SK-N-MC (cell line): ENCODE measurements around the gene MOK.

ENCODE experiments used
- DNase-seq: peaks from one replicate; pipeline ENCODE4 v3.0.0-alpha.2; 2011; ENCODE audit warnings: low read depth, low spot score
- H3K27ac ChIP-seq: fragments of 200-600 bp; sonication (generic); 2 replicates; pipeline ENCODE4 v1.5.1; 2016; ENCODE audit warnings: mixed run types
- H3K36me3 ChIP-seq: fragments of 200-600 bp; sonication (generic); 2 replicates; pipeline ENCODE4 v1.6.1; 2017; ENCODE audit warnings: antibody characterized with exemption, low read length, mixed read lengths; ENCODE audit not compliant: insufficient read depth
- H3K4me3 ChIP-seq: fragments of 200-600 bp; sonication (generic); 2 replicates; pipeline ENCODE4 v1.5.1; 2016
- H3K9ac ChIP-seq: fragments of 200-600 bp; sonication (generic); 2 replicates; pipeline ENCODE4 v1.8.0; 2017; ENCODE audit warnings: mixed run types, mixed read lengths; ENCODE audit not compliant: insufficient read length
- H3K9me3 ChIP-seq: fragments of 200-600 bp; sonication (generic); 2 replicates; pipeline ENCODE4 v1.6.1; 2017; ENCODE audit warnings: low read depth, mild to moderate bottlenecking, antibody characterized with exemption, low read length, moderate library complexity, mixed read lengths
- EZH2 ChIP-seq: fragments of 200-600 bp; sonication (generic); IDR thresholded peaks from one replicate; pipeline ENCODE4 v1.6.1; 2017; ENCODE audit warnings: antibody characterized with exemption
- FOXP2 ChIP-seq: optimal IDR thresholded peaks from 2 replicates; pipeline ENCODE3; 2011; ENCODE audit warnings: mild to moderate bottlenecking, moderate library complexity; ENCODE audit not compliant: insufficient read depth; ENCODE audit errors: extremely low read length, control extremely low read depth
- POLR2AphosphoS5 ChIP-seq: IDR thresholded peaks from 2 replicates; pipeline ENCODE4 v1.6.1; 2012; ENCODE audit warnings: mild to moderate bottlenecking, low read depth, low read length, borderline replicate concordance

The MOK gene

DNA sequence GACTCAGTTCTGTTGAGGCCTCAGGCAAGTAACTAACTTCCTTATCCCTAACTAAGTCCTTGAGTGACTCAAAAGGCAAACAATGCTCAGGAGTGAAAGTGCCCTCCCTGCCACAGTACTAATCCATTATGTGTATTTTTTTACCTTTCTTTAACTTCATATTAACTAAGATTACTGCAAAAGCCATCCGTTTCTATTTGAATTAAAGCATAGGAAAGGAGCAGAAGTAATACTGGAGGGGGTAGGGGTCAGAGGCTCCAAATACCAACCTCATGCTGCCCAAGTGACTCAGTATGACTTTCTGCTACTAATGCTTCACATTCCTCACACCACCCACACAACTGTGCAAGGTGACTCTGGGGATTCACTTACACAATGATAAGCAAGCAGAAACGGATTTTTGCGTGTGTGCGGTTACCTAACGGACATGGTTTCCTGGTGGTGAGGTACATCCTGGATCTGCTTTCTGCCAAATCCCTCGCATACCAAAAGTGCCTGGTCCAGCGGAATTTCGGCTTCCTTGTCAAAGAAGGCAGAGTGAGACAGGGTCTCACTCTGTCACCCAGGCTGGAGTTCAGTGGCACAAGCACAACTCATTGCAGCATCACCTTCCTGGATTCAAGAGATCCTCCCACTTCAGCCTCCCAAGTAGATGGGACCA is 25.1 kb downstream of the MOK start:
- DNase-seq = no peak
- TF ChIP-seq POLR2AphosphoS5 (no peak), EZH2 (no peak), FOXP2 (no peak)
- H3K27ac ChIP-seq = no peak overlapping the region

GRCh38 chr14:102279282-102279681 is 25.7 kb downstream of the MOK start:
- DNase-seq = no peak
- H3K27ac ChIP-seq = no peak overlapping the region
- TF ChIP-seq FOXP2 = no peak
- no peak for TF ChIP-seq POLR2AphosphoS5
- TF ChIP-seq EZH2 = no peak
- no peak overlapping the region for H3K9ac ChIP-seq
- H3K9me3 ChIP-seq = no peaks in the 10 kb centered on the region
- no peak overlapping the region for H3K4me3 ChIP-seq
- no peaks in the 10 kb centered on the region for H3K36me3 ChIP-seq

More for the DNA sequence above, 25.1 kb downstream of the MOK start:
- no peak overlapping the region for H3K9ac ChIP-seq
- H3K4me3 ChIP-seq = no peak overlapping the region
- H3K9me3 ChIP-seq = no peaks in the 10 kb centered on the region
- H3K36me3 ChIP-seq = no peaks in the 10 kb centered on the region

DNA sequence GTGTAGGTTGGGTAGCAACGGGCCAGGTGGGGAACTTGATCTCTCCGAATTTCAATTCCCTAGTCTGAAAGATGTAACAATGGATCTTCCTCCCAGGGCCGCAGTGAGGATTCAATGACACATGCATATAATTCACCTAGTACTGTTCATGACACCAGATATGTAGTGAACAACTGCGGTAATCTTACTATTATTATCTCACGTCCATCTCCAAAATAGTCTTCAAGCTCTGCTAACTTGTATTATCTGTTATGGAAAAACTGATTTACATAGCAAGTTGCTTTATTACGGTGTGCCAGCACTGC is 26.4 kb downstream of the MOK start:
- Histone ChIP-seq H3K36me3 (no peaks in the 10 kb centered on the region), H3K4me3 (no peak overlapping the region), H3K9ac (no peak overlapping the region), H3K27ac (no peak overlapping the region), H3K9me3 (no peaks in the 10 kb centered on the region)
- TF ChIP-seq POLR2AphosphoS5 = no peak
- TF ChIP-seq FOXP2 = no peak
- TF ChIP-seq EZH2 = no peak
- no peak for DNase-seq

DNA sequence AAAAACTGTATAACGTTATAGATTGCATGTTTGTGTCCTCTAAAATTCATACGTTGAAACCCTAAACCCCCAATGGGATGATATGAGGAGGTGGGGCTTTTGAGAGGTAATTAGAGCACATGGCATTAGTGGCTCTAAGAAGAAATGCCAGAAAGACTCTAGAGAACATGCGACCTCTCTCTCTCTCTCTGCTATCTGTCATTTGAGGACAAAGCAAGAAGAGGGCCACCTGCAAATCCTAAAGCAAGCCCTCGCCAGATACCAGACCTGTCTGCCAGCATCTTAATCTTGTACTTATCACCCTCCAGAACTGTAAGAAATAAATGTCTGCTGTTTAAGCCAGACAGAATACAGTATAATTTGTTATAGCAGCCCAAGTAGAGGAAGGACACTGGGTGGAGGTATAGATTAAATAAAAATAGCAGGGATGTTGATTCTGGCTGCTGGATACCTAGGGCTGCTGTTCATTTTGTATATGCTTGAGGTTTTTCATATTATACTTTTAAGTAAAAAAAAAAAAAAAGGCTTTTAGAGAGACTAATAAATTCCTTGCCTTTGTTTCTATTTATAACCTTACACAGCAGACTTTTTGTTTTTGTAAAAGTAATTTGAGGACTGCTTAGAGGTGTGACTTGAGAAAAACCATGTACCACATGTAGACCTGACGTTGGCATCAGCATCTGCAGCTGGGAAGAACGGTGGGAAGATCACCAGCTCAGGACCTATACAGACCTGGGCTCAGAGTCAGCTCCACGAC is 26.9 kb downstream of the MOK start:
- Histone ChIP-seq H3K4me3 (no peak overlapping the region), H3K27ac (no peak overlapping the region), H3K36me3 (no peaks in the 10 kb centered on the region), H3K9me3 (no peaks in the 10 kb centered on the region), H3K9ac (no peak overlapping the region)
- TF ChIP-seq POLR2AphosphoS5 = no peak
- no peak for TF ChIP-seq FOXP2
- no peak for TF ChIP-seq EZH2
- DNase-seq = no peak

GRCh38 chr14:102275866-102276265 is 29.1 kb downstream of the MOK start:
- H3K9me3 ChIP-seq = no peaks in the 10 kb centered on the region
- H3K4me3 ChIP-seq = no peak overlapping the region
- H3K9ac ChIP-seq = no peak overlapping the region
- TF ChIP-seq FOXP2 = no peak
- no peak for TF ChIP-seq POLR2AphosphoS5
- no peak for TF ChIP-seq EZH2
- no peak overlapping the region for H3K27ac ChIP-seq
- no peaks in the 10 kb centered on the region for H3K36me3 ChIP-seq
- DNase-seq = no peak

- no peak for TF ChIP-seq EZH2
- no peak for TF ChIP-seq POLR2AphosphoS5
- no peak for TF ChIP-seq FOXP2
- Histone ChIP-seq H3K4me3 (no peak overlapping the region), H3K9ac (no peak overlapping the region), H3K27ac (no peak overlapping the region), H3K9me3 (no peaks in the 10 kb centered on the region), H3K36me3 (no peaks in the 10 kb centered on the region)
- DNase-seq = no peak
Observed at GRCh38 chr14:102272392-102272791, 32.6 kb downstream of the MOK start.

- H3K36me3 ChIP-seq = no peaks in the 10 kb centered on the region
- H3K27ac ChIP-seq = peak overlapping the region; percentile 46; the same call in 1 of the 2 replicates
- H3K9me3 ChIP-seq = no peaks in the 10 kb centered on the region
- TF ChIP-seq EZH2 = no peak
- TF ChIP-seq POLR2AphosphoS5 = no peak
- TF ChIP-seq FOXP2 = no peak
- DNase-seq = no peak
- no peak overlapping the region for H3K4me3 ChIP-seq
- no peak overlapping the region for H3K9ac ChIP-seq
Observed at GRCh38 chr14:102264775-102265174, 40.2 kb downstream of the MOK start.

DNA sequence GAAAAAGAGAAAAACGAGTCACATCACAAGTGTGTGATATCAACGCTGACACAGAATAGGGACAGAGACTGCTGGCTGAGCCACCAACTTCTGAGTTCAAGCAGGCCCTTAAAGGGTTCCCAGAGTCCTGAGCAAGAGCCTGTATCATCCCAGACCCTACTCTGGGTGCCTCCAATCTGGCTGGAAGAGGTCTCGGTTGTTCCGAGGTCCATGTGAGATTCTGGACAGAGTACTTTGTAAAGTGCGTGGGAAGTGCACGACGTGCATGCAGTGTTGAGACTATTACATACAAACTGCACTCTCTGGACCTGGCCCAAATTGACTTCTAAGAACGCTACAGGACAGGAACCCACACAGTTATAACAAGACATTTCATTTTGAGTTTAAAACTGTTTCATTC is 40.6 kb downstream of the MOK start:
- no peak for DNase-seq
- H3K27ac ChIP-seq = peak overlapping the region; percentile 46; the same call in 1 of the 2 replicates
- no peak for TF ChIP-seq POLR2AphosphoS5
- TF ChIP-seq FOXP2 = no peak
- no peak for TF ChIP-seq EZH2
- no peaks in the 10 kb centered on the region for H3K9me3 ChIP-seq
- no peaks in the 10 kb centered on the region for H3K36me3 ChIP-seq
- H3K4me3 ChIP-seq = no peak overlapping the region
- no peak overlapping the region for H3K9ac ChIP-seq
